Glomerular endothelial cell (primary cell): ENCODE data around the gene CAMSAP1. TPM values are rescaled to one million over a fixed set of nuclear protein-coding genes. Genes with fewer than 3 reads are reported as not detected.

Source experiments
- DNase-seq: peaks from one replicate; pipeline ENCODE4 v3.0.0-alpha.2; 2011; ENCODE audit warnings: low read depth, low spot score; ENCODE audit errors: extremely low read depth
- total RNA-seq: library from RNA; depleted of rRNA; stranded (reverse); fragments of >200 nt; gene quantifications from 2 replicates; pipeline ENCODE4 v1.2.3, GENCODE V29; 2015

Gene CAMSAP1
- total RNA-seq, 1 donor from 2014 or later: 37.7 TPM

DNA sequence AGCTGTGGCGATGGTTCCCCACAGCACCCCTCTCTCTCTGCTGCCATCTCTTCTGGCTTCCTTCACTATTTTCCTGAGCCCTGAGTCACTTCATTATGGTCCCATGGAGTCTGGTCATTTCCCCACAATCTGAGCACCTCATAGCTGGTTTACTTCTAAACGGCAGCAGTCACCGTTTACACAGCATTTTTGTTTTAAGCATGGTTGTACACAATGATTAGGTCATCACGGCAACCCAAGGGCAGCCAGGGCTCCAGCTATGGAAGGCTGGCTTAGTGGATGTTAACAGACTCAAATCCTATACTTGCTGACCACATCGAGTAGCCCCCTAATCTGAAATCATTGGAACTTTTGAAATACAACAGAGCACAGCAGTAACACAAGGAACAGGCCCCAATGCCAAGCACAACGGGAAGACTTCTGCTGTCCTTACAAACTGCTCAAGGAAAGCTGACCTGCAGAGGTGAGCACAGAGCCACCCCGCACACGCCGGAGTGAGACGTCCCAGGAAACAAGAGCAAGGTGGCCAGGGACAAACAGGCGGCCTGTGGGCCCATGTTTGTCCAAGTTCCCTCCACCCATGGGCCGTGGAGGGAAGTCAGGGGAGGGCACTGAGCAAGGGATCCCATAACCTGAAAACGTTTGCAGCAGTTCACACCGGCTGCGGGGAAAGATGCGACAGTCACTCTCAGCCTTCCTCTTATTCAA, 22.9 kb downstream of the CAMSAP1 start:
- DNase-seq: no peak

DNA sequence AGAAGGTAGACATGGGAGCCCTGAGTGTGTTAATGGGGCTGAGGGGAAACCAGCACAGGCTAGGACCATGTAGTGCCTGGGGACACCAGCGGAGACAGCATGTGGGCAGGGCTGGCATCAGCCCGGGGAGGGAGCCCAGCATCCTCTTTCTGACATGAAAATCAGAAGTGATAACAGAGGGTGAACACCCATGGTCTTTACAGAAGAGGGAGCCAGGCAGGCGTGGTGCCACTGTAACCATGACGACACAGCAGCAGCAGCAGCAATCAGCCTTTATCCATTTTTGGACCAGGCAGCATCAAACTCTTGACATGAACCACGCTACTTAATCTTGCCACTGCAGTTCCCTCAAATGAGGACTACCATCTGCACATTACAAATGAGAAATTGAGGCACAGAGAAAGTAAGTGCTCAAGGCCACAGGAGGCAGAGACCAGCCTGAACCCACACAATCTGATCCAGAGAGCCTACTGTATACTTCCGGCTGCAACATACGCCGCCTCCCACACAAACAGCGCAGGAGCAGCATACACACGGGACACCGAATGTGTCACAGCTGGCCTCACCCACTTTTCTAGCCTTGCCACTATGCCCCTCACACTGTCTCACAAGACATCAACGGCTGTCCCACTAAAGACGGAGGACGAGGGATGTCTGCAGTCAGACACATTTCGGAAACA, 23.8 kb downstream of the CAMSAP1 start:
- no peak for DNase-seq

GRCh38 chr9:135882011-135882410, 25.3 kb downstream of the CAMSAP1 start:
- no peak for DNase-seq

DNA sequence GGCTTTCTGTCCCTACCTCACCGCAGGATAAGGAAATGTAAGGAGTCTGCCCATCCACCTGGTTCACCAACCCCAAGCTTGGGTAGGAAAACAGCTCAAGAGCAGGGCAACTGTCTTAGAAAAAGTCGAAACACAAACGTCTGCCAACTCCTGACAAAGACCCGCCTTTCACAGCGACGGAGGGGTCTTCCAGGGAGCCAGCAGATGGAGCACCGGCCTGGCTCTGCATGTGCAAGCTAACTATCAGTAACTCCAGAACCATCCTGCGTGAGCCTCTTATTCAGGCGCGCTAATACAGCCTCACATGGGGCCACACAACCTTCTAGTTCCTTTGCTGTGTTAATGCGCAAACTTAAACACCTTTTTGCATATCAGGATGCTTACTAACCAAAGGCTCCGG, 26.9 kb downstream of the CAMSAP1 start:
- no peak for DNase-seq

DNA sequence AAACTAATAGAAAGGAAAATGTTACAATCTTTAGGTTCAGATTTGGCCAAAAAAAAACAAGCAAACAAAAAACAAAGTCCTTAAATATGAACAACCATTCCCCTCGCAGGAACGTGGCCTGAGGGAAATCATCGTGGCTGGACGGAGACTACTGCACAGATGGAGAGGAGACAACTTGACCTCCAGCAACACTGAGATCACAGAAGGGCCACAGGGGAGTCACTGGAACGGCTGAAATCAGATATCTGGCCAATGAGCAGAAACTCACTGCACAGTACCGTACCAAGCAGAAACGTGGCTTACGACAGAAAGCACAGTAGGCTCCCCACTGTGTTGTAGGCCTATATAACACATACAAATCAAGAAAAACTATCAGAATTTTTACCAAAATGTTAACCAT, 27.7 kb downstream of the CAMSAP1 start:
- no peak for DNase-seq

- DNase-seq: no peak
These were observed 28.1 kb downstream of the CAMSAP1 start for GRCh38 chr9:135879237-135879601.

DNA sequence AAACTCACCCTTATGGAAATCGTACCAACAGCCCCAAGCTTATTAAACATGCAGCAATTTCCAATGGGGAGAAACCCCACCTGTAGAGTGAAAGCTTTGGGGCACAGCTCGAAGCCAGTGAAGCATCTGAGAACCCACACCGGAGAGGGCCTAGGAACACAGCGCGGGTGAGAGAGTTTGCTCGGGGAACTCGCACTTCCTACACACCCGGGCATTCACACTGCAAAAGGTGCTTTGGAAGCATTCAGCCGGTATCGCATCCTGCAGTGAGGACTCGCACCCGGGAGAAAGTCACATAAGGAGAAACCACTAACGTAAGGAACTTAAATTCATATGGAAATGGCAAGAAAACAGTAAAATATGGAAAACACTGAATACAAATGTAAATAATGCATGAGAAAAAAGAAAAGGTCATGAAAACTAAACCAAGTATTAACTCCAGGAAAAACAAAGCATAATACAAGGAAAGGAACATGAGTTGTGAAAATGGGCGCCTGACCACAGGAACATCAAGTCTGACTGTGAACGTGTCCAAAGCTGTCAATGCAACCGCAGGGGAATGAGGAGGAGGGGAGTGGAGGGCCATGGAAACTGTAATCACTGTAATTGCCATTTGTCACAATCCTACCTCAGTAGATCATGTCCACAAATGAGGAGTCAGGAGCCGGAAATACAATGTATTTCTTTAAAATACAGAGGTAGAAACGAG, 28.7 kb downstream of the CAMSAP1 start:
- DNase-seq: no peak

GRCh38 chr9:135877791-135878527, 29.4 kb downstream of the CAMSAP1 start:
- no peak for DNase-seq

DNA sequence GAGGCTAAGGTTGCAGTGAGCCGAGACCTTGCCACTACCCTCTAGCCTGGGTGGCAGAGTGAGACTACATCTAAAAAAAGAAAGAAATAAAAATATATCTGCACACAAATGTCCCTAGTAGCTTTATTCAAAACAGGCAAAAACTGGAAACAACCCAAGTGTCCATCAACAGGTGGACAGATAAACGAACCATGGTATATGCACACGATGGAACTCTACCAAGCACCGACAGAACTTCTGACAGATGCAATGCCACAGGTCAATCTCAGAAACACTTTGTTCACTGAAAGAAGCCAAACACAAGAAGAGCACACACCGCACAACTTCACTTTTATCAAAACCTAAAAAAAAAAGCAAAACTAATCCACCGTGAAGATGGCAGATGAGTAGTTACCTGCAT, 30.4 kb downstream of the CAMSAP1 start:
- no peak for DNase-seq

DNA sequence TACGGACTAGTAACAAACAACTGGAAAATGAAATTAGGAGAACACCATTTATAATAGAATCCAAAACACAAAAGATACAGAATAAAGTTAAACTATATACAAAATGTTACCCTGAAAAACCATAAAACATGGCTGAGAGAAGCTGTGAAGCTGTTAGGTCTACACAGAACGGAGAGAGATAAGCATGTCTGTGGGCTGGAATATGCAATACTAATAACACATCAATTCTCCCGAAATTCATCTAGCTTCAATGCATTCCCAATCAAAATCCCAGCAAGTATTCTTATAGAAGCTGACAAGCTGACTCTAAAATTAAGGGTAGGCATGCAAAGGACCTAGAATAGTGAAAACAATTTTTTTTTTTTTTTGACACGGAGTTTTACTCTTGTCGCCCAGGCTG, 32.5 kb downstream of the CAMSAP1 start:
- DNase-seq: no peak

- DNase-seq: no peak
These were observed 37.4 kb downstream of the CAMSAP1 start for GRCh38 chr9:135869909-135870308.

DNA sequence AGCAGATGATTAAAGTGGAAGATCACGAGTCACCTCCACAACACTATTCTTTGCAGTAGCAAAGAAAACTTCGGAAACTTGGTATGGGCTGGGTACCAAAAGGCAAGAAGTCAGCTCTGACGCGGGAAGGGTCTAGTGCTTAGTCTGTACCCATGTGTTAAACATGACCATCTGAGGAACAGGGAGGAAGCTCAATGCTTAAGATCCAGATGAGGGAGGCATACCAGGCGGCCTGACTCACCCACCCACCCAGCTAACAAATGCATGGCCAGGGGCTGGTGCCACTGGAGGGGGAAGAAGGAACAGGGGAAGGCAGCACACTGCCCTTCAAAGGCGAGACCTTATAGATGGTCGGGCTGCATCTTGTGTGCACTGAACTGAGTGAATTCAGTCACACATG, 41.8 kb downstream of the CAMSAP1 start:
- no peak for DNase-seq

DNA sequence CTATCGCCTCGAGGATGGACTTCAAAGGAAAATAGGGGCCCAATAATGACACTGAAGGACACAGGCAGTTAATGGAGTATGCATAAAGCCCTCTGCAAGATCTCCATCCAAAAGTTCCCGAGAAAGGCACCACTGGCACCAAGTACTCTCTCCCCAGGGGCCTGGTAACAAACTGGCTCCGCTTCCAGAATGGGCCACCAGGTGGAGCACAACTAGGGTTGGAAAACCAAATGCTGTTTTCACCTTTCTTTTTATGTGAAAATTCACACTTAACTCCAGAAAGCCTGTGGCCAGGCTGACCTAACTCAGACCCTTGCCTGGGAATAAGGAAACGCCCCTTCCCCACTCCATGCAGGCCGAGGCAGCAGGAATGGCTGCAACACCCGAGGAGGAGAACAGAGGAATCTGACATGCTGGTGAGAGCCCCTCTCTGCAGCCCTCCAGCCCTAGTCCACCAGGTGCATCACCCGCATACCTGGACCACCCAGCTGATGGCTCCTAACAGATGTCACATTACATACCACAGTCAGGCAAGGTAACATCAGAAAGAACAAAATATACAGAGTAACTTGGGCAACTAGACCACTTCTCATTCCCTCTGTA, 42.8 kb downstream of the CAMSAP1 start:
- DNase-seq: peak; percentile 20

- no peak for DNase-seq
These were observed 44.5 kb downstream of the CAMSAP1 start for GRCh38 chr9:135862809-135863208.

DNA sequence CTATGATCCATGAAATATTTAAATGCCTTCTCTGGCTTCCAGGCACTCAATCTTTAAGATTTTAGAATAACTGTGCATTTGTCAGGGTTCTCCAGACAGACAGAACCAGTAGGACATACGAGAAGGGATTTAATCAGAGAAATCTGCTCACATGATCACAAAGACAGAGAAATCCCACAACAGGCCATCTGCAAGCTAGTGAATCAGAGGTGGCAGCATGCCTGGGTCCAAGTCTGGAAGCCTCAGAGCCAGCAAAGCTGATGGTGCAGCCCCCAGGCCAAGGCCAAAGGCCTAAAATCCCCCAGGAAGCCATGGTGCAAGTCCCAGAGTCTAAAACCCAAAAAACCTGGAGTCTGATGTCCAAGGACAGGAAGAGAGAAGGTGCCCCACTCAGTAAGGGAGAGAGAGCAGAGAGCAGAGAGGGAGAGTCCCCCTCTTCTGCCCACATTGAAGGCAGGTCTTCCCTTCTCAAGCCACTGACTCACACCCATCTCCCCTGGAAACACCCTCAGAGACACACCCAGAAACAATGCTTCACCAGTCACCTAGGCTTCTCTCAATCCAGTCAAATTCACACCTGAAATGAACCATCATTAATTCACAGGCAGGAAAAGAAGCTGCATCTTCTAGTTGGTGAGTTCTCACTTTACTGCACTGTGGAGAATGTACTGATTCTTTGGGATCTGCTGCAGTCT, 48.7 kb downstream of the CAMSAP1 start:
- no peak for DNase-seq

GRCh38 chr9:135857843-135858242, 49.5 kb downstream of the CAMSAP1 start:
- DNase-seq: no peak

DNA sequence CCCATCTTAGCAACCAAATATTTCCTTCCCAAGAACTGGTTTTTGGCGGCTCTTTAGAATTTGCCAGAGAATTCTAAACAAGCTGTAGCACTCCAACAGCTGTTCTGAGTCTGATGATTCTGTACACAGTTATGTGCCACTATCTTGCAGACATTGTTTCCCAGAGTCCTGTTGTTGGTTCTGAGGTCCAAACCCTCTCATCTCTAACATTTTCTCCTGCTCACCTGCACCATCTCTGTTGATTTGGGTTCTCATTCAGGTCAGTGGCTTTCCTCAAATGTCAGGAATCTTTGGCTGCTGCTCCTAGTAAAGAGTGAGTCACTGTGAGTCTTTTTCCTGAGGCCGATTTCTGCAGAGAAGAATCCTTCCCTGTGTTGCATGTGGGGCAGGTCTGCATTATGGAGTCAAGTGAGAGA, 50.0 kb downstream of the CAMSAP1 start:
- DNase-seq: no peak

DNA sequence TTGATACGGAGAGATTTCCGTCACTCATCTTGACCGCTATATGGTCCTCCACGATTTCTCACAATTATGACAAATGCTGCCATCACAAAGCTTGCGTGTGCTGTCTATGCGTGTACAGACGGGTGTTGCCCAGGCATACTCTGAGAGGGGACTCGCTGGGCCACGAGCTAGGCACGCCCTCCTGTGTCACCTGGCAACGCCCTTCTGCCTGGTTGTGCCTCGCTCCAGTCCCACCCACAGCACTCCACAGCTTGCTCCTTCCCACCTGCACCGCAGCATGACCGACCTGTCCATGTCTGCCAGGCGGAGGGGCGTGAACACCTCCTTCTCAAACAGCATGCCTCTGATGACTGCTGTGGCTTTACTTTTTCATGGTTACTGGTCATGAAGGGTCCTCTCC, 55.6 kb downstream of the CAMSAP1 start:
- no peak for DNase-seq

GRCh38 chr9:135850737-135851136, 56.6 kb downstream of the CAMSAP1 start:
- no peak for DNase-seq

GRCh38 chr9:135849181-135849580, 58.2 kb downstream of the CAMSAP1 start:
- DNase-seq: no peak
